Stimulated activated memory B cell treated with anti-CD40 and anti-IgM and Interleukin-4, amounts not matched to agents 10 μg/mL and 1 μg/mL and 100 μg/mL, for 72 hours (primary cell): ENCODE measurements around the gene VPS13D.
"Not testable (repeated sequence)": the region's sequence is repeated elsewhere in the genome, so short reads cannot be mapped to it uniquely, and the experiment has no call there.

ENCODE experiments used
- ATAC-seq: fragments of 150-1000 bp; cut with Tn5 transposase; 2 replicates; pipeline ENCODE4 v1.10.0; 2021
- H3K27ac Mint-ChIP-seq: one replicate; pipeline ENCODE4 v1.8.0; 2022; ENCODE audit warnings: mild to moderate bottlenecking, mixed read lengths
- H3K27me3 Mint-ChIP-seq: one replicate; pipeline ENCODE4 v1.8.0; 2022; ENCODE audit warnings: mixed read lengths
- H3K36me3 Mint-ChIP-seq: one replicate; pipeline ENCODE4 v1.8.0; 2022; ENCODE audit warnings: mixed read lengths
- H3K4me1 Mint-ChIP-seq: one replicate; pipeline ENCODE4 v1.8.0; 2022; ENCODE audit warnings: mixed read lengths
- H3K4me3 Mint-ChIP-seq: one replicate; pipeline ENCODE4 v1.8.0; 2022; ENCODE audit warnings: mild to moderate bottlenecking, moderate library complexity, mixed read lengths
- H3K9me3 Mint-ChIP-seq: one replicate; pipeline ENCODE4 v1.8.0; 2022; ENCODE audit warnings: mixed read lengths

Gene VPS13D

DNA sequence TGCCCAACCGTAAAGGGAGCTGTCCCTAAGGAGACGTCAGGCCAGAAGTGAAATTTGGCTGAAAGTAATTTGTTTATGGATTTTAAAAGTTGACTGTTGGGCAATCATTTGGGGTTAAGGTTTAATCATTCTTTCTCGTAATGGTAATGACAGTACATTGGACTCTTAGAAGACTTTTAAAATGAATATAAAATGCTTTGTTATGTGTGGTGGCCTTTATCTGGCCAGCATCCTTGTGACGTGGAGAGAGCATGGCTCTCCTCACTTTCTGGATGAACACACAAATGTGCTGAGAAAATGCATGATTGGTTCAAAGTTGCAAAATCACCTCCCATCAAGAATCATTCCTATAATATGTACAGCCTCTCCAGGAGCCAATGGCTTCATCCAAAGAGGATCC is 227.9 kb downstream of the VPS13D start:
- no peaks in the 10 kb centered on the region for H3K9me3 Mint-ChIP-seq
- H3K4me3 Mint-ChIP-seq, result no peak overlapping the region
- H3K36me3 Mint-ChIP-seq, result peaks cover 73% of the 10 kb centered on the region

GRCh38 chr1:12458571-12458970 is 228.7 kb downstream of the VPS13D start:
- Mint-ChIP-seq H3K4me3 (no peak overlapping the region), H3K27me3 (no peaks in the 10 kb centered on the region), H3K36me3 (peaks cover 73% of the 10 kb centered on the region), H3K9me3 (no peaks in the 10 kb centered on the region), H3K27ac (no peak overlapping the region), H3K4me1 (peaks cover 2% of the 10 kb centered on the region)
- ATAC-seq, result no peak

More for the DNA sequence above, 227.9 kb downstream of the VPS13D start:
- Mint-ChIP-seq H3K27me3 (no peaks in the 10 kb centered on the region), H3K27ac (no peak overlapping the region), H3K4me1 (peaks cover 10% of the 10 kb centered on the region)
- no peak for ATAC-seq

- Mint-ChIP-seq H3K4me1 (no peaks in the 10 kb centered on the region), H3K27me3 (no peaks in the 10 kb centered on the region), H3K27ac (no peak overlapping the region), H3K9me3 (no peaks in the 10 kb centered on the region), H3K4me3 (no peak overlapping the region), H3K36me3 (peaks cover 81% of the 10 kb centered on the region)
- ATAC-seq, result no peak
Measured at GRCh38 chr1:12460121-12460520, 230.3 kb downstream of the VPS13D start.

- H3K27ac Mint-ChIP-seq, result peak overlapping the region; percentile 7
- no peaks in the 10 kb centered on the region for H3K27me3 Mint-ChIP-seq
- no peaks in the 10 kb centered on the region for H3K9me3 Mint-ChIP-seq
- peaks cover 83% of the 10 kb centered on the region for H3K36me3 Mint-ChIP-seq
- H3K4me1 Mint-ChIP-seq, result no peaks in the 10 kb centered on the region
- no peak for ATAC-seq
- H3K4me3 Mint-ChIP-seq, result no peak overlapping the region
Measured at GRCh38 chr1:12460911-12461621, 231.2 kb downstream of the VPS13D start.

GRCh38 chr1:12461754-12462153 is 231.9 kb downstream of the VPS13D start:
- Mint-ChIP-seq H3K4me3 (no peak overlapping the region), H3K36me3 (peaks cover 78% of the 10 kb centered on the region), H3K9me3 (no peaks in the 10 kb centered on the region), H3K27me3 (no peaks in the 10 kb centered on the region), H3K4me1 (peaks cover 2% of the 10 kb centered on the region), H3K27ac (peak overlapping the region; percentile 7)
- no peak for ATAC-seq

GRCh38 chr1:12462586-12462985 is 232.8 kb downstream of the VPS13D start:
- Mint-ChIP-seq H3K4me1 (peaks cover 10% of the 10 kb centered on the region), H3K9me3 (no peaks in the 10 kb centered on the region), H3K36me3 (peaks cover 79% of the 10 kb centered on the region), H3K27me3 (no peaks in the 10 kb centered on the region), H3K27ac (peak overlapping the region; percentile 43), H3K4me3 (no peak overlapping the region)
- ATAC-seq, result no peak

DNA sequence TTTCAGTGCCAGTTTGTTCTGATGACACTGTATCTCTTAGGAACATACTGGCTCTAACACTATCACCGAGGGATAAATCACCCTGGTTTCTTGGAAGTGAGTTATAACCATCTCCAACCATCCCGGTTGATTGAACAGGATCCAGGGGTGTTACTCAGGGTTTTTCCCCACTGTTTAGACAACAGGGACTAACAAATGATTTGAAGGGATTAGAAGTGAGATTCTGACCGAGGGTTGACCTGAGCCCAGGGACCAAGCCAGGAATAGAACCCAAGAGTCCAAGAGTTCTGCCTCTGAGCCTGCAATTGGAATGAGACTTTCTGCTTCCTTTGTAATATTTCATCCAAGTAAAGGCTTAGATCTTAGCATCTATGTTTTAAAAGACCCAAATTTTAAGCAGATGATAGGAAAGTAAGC is 234.2 kb downstream of the VPS13D start:
- no peaks in the 10 kb centered on the region for H3K27me3 Mint-ChIP-seq
- H3K27ac Mint-ChIP-seq, result no peak overlapping the region
- H3K36me3 Mint-ChIP-seq, result peaks cover 80% of the 10 kb centered on the region
- H3K4me1 Mint-ChIP-seq, result peaks cover 18% of the 10 kb centered on the region
- no peaks in the 10 kb centered on the region for H3K9me3 Mint-ChIP-seq
- no peak overlapping the region for H3K4me3 Mint-ChIP-seq
- no peak for ATAC-seq

DNA sequence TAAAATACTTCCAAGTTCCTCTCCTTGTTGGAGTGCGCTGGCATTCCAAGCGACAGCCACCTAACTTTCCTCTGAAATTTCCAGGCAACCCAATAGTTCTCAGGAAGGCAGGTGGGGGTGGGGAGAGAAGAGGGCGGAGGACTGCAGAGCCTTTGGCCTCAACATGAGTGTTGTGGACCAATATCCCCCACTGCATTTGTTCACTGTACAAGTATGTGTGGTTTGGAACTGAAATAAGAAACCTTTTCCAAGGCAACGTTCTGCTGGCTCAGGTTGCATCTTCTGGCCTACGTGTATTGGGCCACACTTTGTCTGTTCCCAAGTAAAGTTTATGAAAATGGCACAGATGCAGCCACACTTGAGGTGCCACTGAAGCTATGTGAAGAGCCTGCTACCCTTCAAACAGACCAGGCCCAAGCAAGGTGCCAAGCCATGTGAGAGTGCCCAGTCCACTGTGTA is 234.8 kb downstream of the VPS13D start:
- no peak overlapping the region for H3K27ac Mint-ChIP-seq
- H3K27me3 Mint-ChIP-seq, result no peaks in the 10 kb centered on the region
- H3K9me3 Mint-ChIP-seq, result no peaks in the 10 kb centered on the region
- ATAC-seq, result no peak
- no peak overlapping the region for H3K4me3 Mint-ChIP-seq
- peaks cover 18% of the 10 kb centered on the region for H3K4me1 Mint-ChIP-seq
- peaks cover 74% of the 10 kb centered on the region for H3K36me3 Mint-ChIP-seq

DNA sequence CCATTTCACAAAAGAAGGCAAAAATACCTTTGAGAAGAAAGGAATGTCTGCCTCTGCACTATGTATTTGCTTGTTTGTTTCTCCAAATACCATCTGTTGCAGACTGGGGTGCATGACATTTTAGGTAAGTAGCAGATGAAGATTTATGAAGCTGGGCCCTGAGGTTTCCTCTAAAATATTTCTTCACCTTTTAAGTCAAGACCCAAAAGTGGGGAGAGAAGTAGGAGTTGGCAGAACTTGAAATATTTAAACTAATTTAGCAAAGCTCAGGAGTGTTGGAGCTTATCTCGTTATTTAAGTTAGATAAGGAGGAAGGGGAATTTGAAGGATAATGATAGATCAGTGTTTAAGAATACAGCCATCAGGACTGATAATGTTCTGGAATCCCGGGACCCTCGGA is 235.3 kb downstream of the VPS13D start:
- peaks cover 18% of the 10 kb centered on the region for H3K4me1 Mint-ChIP-seq
- H3K27ac Mint-ChIP-seq, result no peak overlapping the region
- H3K9me3 Mint-ChIP-seq, result no peaks in the 10 kb centered on the region
- no peaks in the 10 kb centered on the region for H3K27me3 Mint-ChIP-seq
- ATAC-seq, result no peak
- H3K4me3 Mint-ChIP-seq, result no peak overlapping the region
- H3K36me3 Mint-ChIP-seq, result peaks cover 69% of the 10 kb centered on the region

DNA sequence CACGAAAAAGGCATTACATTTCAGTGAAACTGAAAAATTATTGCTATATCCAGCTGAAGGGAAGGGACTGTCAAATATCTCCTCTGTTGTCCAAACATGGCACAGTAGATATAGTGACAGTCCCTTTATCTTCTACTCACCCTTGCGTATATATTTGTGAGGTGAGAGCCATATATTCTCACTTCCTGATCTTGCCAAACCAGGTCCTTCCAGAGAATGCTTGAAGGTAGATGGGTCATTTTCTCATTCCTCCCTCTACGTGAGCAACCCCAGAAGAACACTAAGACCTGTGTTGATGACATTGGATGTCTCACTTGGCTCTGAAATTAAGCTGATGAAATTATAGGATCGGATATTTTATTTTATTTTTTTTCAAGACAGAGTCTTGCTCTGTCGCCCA is 237.0 kb downstream of the VPS13D start:
- Mint-ChIP-seq H3K9me3 (no peaks in the 10 kb centered on the region), H3K4me1 (peaks cover 23% of the 10 kb centered on the region), H3K36me3 (peaks cover 61% of the 10 kb centered on the region), H3K4me3 (no peak overlapping the region), H3K27me3 (no peaks in the 10 kb centered on the region), H3K27ac (peak overlapping the region; percentile 86)
- ATAC-seq, result no peak

DNA sequence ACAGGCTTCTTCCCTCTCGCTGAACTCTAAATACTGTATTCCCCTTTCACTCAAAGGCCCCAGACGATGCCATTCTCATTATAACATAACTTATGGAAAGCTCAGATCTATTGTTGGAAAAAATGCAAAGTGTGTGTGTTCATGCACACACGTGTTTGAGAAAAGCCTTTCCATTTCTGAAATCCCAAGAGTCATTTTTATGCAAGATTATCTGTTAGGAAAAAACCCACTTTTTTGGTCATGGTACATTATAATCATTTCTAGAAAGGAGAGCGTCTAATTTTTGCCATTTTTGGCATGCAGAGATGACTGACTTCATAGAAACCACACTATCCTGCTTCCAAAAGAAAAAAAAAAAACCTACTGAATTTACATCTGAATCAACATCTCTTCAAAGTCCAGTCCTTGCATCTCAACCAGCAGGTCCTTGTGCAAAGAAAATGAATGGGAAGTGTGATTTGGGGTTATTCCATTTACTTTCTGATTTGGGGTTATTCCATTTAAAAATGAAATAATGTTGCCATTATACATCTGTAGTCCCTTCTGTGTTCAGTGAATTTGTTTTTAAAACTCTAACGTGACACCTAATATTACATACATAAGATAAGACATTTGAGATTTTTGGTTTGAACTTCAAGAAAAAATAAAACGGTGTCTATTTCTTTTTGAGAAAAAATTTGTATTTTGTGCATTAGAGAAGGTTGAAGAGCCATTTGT is 237.9 kb downstream of the VPS13D start:
- peak; percentile 74 for ATAC-seq
- Mint-ChIP-seq H3K4me3 (no peak overlapping the region), H3K36me3 (peaks cover 61% of the 10 kb centered on the region), H3K27me3 (no peaks in the 10 kb centered on the region), H3K4me1 (peaks cover 32% of the 10 kb centered on the region), H3K9me3 (no peaks in the 10 kb centered on the region), H3K27ac (peak overlapping the region; percentile 86)

GRCh38 chr1:12468323-12468722 is 238.5 kb downstream of the VPS13D start:
- no peak for ATAC-seq
- Mint-ChIP-seq H3K36me3 (peaks cover 56% of the 10 kb centered on the region), H3K4me3 (no peak overlapping the region), H3K9me3 (no peaks in the 10 kb centered on the region), H3K4me1 (peaks cover 38% of the 10 kb centered on the region), H3K27ac (peak overlapping the region; percentile 86), H3K27me3 (no peaks in the 10 kb centered on the region)

DNA sequence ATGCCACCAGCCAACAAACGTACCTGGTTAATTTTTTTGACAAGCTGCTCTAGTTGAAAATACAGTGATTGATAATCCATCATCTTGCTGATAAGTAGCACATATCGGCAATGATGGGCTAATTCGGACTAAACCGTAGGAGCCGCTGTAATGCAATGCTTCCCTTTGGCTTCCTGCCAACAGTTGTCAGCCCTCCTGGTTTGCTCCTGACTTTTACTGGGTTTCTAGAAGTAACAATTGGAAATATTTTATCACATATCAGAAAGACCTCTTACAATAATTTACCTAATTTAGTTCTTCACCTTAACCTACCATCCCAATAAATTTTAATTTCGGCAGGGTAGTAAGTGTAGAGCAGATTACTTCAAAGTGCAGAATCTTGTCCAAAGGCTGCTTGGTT is 239.7 kb downstream of the VPS13D start:
- Mint-ChIP-seq H3K27me3 (no peaks in the 10 kb centered on the region), H3K4me3 (no peak overlapping the region), H3K36me3 (peaks cover 45% of the 10 kb centered on the region), H3K9me3 (no peaks in the 10 kb centered on the region), H3K4me1 (peaks cover 44% of the 10 kb centered on the region), H3K27ac (no peak overlapping the region)
- ATAC-seq, result no peak

- peaks cover 40% of the 10 kb centered on the region for H3K36me3 Mint-ChIP-seq
- H3K27me3 Mint-ChIP-seq, result no peaks in the 10 kb centered on the region
- no peak overlapping the region for H3K27ac Mint-ChIP-seq
- H3K4me1 Mint-ChIP-seq, result peaks cover 44% of the 10 kb centered on the region
- H3K4me3 Mint-ChIP-seq, result no peak overlapping the region
- H3K9me3 Mint-ChIP-seq, result no peaks in the 10 kb centered on the region
- no peak for ATAC-seq
Measured at GRCh38 chr1:12469990-12470389, 240.2 kb downstream of the VPS13D start.

DNA sequence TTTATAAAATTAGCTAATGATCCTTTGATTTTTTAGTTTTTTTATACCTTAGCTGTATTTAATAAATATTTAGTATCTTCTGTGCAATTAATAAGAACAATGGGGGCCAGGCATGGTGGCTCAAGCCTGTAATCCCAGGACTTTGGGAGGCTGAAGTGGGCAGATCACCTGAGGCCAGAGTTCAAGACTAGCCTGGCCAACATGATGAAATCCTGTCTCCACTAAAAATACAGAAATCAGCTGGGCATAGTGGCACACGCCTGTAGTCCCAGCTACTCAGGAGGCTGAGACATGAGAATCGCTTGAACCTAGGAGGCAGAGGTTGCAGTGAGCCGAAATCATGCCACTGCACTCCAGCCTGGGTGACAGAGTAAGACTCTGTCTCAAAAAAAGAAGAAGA is 241.1 kb downstream of the VPS13D start:
- Mint-ChIP-seq H3K27ac (peak overlapping the region; percentile 95), H3K4me1 (peaks cover 45% of the 10 kb centered on the region), H3K36me3 (peaks cover 33% of the 10 kb centered on the region)
- not testable (repeated sequence) for H3K27me3 Mint-ChIP-seq, H3K4me3 Mint-ChIP-seq, ATAC-seq, H3K9me3 Mint-ChIP-seq
